Stimulated activated CD4-positive, alpha-beta T cell treated with anti-CD3 and anti-CD28 coated beads, TNF-alpha, amount 100 ng/mL, for 48 hours (primary cell): ENCODE measurements around the gene HABP4.

ENCODE experiments used
- DNase-seq, 3 donors: peaks; one replicate each; pipeline ENCODE4 v3.0.0-alpha.2; 2020; ENCODE audit warnings: low read depth in 3 of 3

The HABP4 gene

GRCh38 chr9:96519095-96519494 is 69.1 kb downstream of the HABP4 start:
- no peak for DNase-seq

- DNase-seq: no peak
Measured at GRCh38 chr9:96519787-96520186, 69.8 kb downstream of the HABP4 start.

- no peak for DNase-seq
Measured at GRCh38 chr9:96522366-96522765, 72.4 kb downstream of the HABP4 start.

- DNase-seq: no peak
Measured at GRCh38 chr9:96523374-96523773, 73.4 kb downstream of the HABP4 start.

- DNase-seq: no peak
Measured at GRCh38 chr9:96524045-96524444, 74.1 kb downstream of the HABP4 start.

- DNase-seq: no peak
Measured at GRCh38 chr9:96524764-96525163, 74.8 kb downstream of the HABP4 start.

GRCh38 chr9:96532173-96532572 is 82.2 kb downstream of the HABP4 start:
- no peak for DNase-seq

GRCh38 chr9:96540106-96540505 is 90.1 kb downstream of the HABP4 start:
- no peak for DNase-seq
